HepG2 (cell line): ENCODE data around the gene IL32. TPM values are rescaled to one million over a fixed set of nuclear protein-coding genes. Genes with fewer than 3 reads are reported as not detected.

Source experiments
- ATF5 ChIP-seq: sonication (generic); formaldehyde crosslinking; IDR thresholded peaks from 2 replicates; pipeline ENCODE4 v1.4.0; 2020; ENCODE audit warnings: mild to moderate bottlenecking, low read depth, missing genetic modification reagents
- CCDC6 ChIP-seq: sonication (generic); formaldehyde crosslinking; IDR thresholded peaks from 2 replicates; pipeline ENCODE4 v1.8.1; 2022; ENCODE audit warnings: mild to moderate bottlenecking, missing genetic modification reagents, moderate library complexity
- HDAC6 ChIP-seq: fragments of 200-600 bp; sonication (generic); IDR thresholded peaks from 2 replicates; pipeline ENCODE4 v1.7.0; 2017; ENCODE audit warnings: mild to moderate bottlenecking, antibody characterized with exemption, low read length, low read depth
- KLF11 ChIP-seq: IDR thresholded peaks from 2 replicates; pipeline ENCODE4 v1.6.1; 2016; ENCODE audit warnings: missing compliant biosample characterization
- MEF2D ChIP-seq: sonication (generic); formaldehyde crosslinking; IDR thresholded peaks from 2 replicates; pipeline ENCODE4 v1.5.1; 2020; ENCODE audit warnings: mild to moderate bottlenecking, missing genetic modification reagents
- SNAPC2 ChIP-seq: sonication (generic); formaldehyde crosslinking; IDR thresholded peaks from 2 replicates; pipeline ENCODE4 v1.8.1; 2022; ENCODE audit warnings: mild to moderate bottlenecking, missing genetic modification reagents
- TSC22D2 ChIP-seq: sonication (generic); formaldehyde crosslinking; IDR thresholded peaks from 2 replicates; pipeline ENCODE4 v1.5.1; 2020; ENCODE audit warnings: missing genetic modification reagents, mild to moderate bottlenecking, borderline replicate concordance
- YY1 ChIP-seq: IDR thresholded peaks from 2 replicates; pipeline ENCODE4 v1.6.1; 2011; ENCODE audit warnings: low read length, low read depth, moderate library complexity, mild to moderate bottlenecking; ENCODE audit not compliant: insufficient read depth, insufficient replicate concordance
- ZNF142 ChIP-seq: sonication (generic); formaldehyde crosslinking; IDR thresholded peaks from 2 replicates; pipeline ENCODE4 v1.4.0; 2020; ENCODE audit warnings: missing genetic modification reagents
- ZNF317 ChIP-seq: sonication (generic); formaldehyde crosslinking; IDR thresholded peaks from 2 replicates; pipeline ENCODE4 v1.5.0; 2020; ENCODE audit warnings: mild to moderate bottlenecking, missing genetic modification reagents
- ZNF335 ChIP-seq: sonication (generic); formaldehyde crosslinking; IDR thresholded peaks from 2 replicates; pipeline ENCODE4 v1.4.0; 2020; ENCODE audit warnings: missing genetic modification reagents
- ZNF343 ChIP-seq: sonication (generic); formaldehyde crosslinking; IDR thresholded peaks from 2 replicates; pipeline ENCODE4 v1.4.0; 2020; ENCODE audit warnings: mild to moderate bottlenecking, missing genetic modification reagents
- ZNF773 ChIP-seq: sonication (generic); formaldehyde crosslinking; IDR thresholded peaks from 2 replicates; pipeline ENCODE4 v1.4.0; 2020; ENCODE audit warnings: missing genetic modification reagents, borderline replicate concordance
- polyA plus RNA-seq, 8 experiments: library from polyadenylated mRNA; depleted of rRNA in 3 of 8; stranded (reverse) in 7 of 8; unstranded in 1 of 8; fragments of >200 nt; fragmentation: Illumina TruSeq in 4 of 8; extraction: Trizol in 4 of 8; gene quantifications; 2 replicates each; pipeline versions ENCODE4 v1.2.1 to v1.2.3, GENCODE V29; 2011 to 2016; ENCODE audit warnings: low read depth in 4 of 8, missing spikeins in 1 of 8, mixed read lengths in 1 of 8; ENCODE audit not compliant: insufficient read depth in 1 of 8
- total RNA-seq, 5 experiments: library from RNA; depleted of rRNA; stranded (reverse); fragments of >200 nt; fragmentation: Illumina TruSeq; extraction: Trizol; gene quantifications; 2 replicates each; pipeline ENCODE4 v1.2.3, GENCODE V29; 2016; ENCODE audit warnings: low read depth in 1 of 5
- TF ChIP-seq, protein P1 (sequence below): sonication (generic); formaldehyde crosslinking; IDR thresholded peaks from 2 replicates; pipeline ENCODE4 v1.5.1; 2020; ENCODE audit warnings: mild to moderate bottlenecking, missing genetic modification reagents, moderate library complexity
- TF ChIP-seq, protein P2 (sequence below): sonication (generic); formaldehyde crosslinking; IDR thresholded peaks from 2 replicates; pipeline ENCODE4 v1.8.0; 2022; ENCODE audit warnings: mild to moderate bottlenecking, missing genetic modification reagents; ENCODE audit not compliant: insufficient replicate concordance

The IL32 gene
- total and polyA plus RNA-seq, 2 of the 13 experiments (the other 11 are each of a cell fraction or from before 2014, with no cell fraction given), result 115 to 165 TPM

GRCh38 chr16:3023669-3024478, 41.6 kb upstream of the IL32 start, which contains the start of the genes HCFC1R1 and THOC6 (continued):
- no peak for TF ChIP-seq ZNF142 (CRISPR knock-in tag)
- TF ChIP-seq ZNF335 (CRISPR knock-in tag), result peak; percentile 58; the same call in 1 of the 2 replicates
- peak; percentile 20; the same call in 1 of the 2 replicates for TF ChIP-seq CCDC6 (CRISPR knock-in tag)
- TF ChIP-seq, protein P1, sequence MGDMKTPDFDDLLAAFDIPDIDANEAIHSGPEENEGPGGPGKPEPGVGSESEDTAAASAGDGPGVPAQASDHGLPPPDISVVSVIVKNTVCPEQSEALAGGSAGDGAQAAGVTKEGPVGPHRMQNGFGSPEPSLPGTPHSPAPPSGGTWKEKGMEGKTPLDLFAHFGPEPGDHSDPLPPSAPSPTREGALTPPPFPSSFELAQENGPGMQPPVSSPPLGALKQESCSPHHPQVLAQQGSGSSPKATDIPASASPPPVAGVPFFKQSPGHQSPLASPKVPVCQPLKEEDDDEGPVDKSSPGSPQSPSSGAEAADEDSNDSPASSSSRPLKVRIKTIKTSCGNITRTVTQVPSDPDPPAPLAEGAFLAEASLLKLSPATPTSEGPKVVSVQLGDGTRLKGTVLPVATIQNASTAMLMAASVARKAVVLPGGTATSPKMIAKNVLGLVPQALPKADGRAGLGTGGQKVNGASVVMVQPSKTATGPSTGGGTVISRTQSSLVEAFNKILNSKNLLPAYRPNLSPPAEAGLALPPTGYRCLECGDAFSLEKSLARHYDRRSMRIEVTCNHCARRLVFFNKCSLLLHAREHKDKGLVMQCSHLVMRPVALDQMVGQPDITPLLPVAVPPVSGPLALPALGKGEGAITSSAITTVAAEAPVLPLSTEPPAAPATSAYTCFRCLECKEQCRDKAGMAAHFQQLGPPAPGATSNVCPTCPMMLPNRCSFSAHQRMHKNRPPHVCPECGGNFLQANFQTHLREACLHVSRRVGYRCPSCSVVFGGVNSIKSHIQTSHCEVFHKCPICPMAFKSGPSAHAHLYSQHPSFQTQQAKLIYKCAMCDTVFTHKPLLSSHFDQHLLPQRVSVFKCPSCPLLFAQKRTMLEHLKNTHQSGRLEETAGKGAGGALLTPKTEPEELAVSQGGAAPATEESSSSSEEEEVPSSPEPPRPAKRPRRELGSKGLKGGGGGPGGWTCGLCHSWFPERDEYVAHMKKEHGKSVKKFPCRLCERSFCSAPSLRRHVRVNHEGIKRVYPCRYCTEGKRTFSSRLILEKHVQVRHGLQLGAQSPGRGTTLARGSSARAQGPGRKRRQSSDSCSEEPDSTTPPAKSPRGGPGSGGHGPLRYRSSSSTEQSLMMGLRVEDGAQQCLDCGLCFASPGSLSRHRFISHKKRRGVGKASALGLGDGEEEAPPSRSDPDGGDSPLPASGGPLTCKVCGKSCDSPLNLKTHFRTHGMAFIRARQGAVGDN (CRISPR knock-in tag), result peak; percentile 91
- no peak for TF ChIP-seq ATF5 (CRISPR knock-in tag)
- no peak for TF ChIP-seq HDAC6
- TF ChIP-seq ZNF317, result 0 out of 2 replicates have a peak, but pooled peaks have one; percentile 33
- TF ChIP-seq TSC22D2, result peak; percentile 56; the same call in 1 of the 2 replicates
- TF ChIP-seq SNAPC2 (CRISPR knock-in tag), result peak; percentile 96
- TF ChIP-seq MEF2D (CRISPR knock-in tag), result peak; percentile 83; the same call in 1 of the 2 replicates
- no peak for TF ChIP-seq KLF11
- peak; percentile 57 for TF ChIP-seq YY1
- TF ChIP-seq, protein P2, sequence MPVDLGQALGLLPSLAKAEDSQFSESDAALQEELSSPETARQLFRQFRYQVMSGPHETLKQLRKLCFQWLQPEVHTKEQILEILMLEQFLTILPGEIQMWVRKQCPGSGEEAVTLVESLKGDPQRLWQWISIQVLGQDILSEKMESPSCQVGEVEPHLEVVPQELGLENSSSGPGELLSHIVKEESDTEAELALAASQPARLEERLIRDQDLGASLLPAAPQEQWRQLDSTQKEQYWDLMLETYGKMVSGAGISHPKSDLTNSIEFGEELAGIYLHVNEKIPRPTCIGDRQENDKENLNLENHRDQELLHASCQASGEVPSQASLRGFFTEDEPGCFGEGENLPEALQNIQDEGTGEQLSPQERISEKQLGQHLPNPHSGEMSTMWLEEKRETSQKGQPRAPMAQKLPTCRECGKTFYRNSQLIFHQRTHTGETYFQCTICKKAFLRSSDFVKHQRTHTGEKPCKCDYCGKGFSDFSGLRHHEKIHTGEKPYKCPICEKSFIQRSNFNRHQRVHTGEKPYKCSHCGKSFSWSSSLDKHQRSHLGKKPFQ (CRISPR knock-in tag), result peak; percentile 68
- TF ChIP-seq ZNF773 (CRISPR knock-in tag), result no peak
- no peak for TF ChIP-seq ZNF343 (CRISPR knock-in tag)
